GM12873 (cell line): ENCODE results near the gene BRD1.

Source experiments
- TF ChIP-seq, protein P1 (sequence below): IDR thresholded peaks from 2 replicates; pipeline ENCODE4 v1.5.1; 2012; ENCODE audit warnings: low read depth, mild to moderate bottlenecking, moderate library complexity, low read length, control low read depth; ENCODE audit not compliant: insufficient read depth; ENCODE audit errors: missing control alignments

BRD1 gene

DNA sequence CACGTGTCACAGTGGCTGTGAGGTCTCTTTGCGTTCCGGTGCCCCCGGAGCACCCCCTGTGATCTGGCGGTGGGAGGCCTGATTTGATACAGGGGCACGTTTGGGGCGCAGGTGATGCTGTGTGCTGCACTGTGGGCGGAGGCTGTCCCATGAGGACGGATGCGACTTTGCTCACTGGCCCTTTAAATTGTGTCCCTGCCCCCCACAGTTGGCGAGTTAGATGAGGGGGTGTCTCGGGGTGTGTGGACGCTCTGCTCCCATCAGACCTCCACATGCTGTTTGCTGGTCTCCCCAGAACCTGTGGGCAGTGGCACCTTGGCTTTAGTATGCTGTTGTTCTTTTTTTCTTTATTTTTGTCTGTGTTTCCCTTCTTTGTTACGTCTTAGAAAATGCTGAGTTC is 31.2 kb upstream of the BRD1 start:
- TF ChIP-seq, protein P1, sequence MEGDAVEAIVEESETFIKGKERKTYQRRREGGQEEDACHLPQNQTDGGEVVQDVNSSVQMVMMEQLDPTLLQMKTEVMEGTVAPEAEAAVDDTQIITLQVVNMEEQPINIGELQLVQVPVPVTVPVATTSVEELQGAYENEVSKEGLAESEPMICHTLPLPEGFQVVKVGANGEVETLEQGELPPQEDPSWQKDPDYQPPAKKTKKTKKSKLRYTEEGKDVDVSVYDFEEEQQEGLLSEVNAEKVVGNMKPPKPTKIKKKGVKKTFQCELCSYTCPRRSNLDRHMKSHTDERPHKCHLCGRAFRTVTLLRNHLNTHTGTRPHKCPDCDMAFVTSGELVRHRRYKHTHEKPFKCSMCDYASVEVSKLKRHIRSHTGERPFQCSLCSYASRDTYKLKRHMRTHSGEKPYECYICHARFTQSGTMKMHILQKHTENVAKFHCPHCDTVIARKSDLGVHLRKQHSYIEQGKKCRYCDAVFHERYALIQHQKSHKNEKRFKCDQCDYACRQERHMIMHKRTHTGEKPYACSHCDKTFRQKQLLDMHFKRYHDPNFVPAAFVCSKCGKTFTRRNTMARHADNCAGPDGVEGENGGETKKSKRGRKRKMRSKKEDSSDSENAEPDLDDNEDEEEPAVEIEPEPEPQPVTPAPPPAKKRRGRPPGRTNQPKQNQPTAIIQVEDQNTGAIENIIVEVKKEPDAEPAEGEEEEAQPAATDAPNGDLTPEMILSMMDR: no peak

- TF ChIP-seq, protein P1: no peak
Measured at GRCh38 chr22:49856766-49857618, 29.3 kb upstream of the BRD1 start.

DNA sequence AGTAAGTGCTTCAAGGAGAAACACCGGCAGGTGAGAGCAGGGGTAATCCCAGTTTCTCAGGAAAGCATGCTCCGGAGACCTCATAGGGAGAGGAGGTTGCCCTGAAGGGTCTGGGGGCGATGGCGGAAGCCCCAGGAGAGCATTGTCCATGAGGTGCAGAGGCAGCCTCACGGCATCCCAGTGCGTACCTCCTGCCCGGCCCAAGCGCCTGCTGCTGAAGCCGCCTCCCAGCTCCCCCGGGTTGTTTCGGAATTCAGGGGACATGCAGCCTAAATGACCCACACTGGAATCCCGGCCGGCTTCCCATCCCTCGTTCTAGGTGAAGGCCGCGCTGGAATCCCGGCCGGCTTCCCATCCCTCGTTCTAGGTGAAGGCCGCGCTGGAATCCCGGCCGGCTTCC is 28.7 kb upstream of the BRD1 start:
- TF ChIP-seq, protein P1: no peak

GRCh38 chr22:49855251-49855911 is 27.7 kb upstream of the BRD1 start:
- TF ChIP-seq, protein P1: no peak

DNA sequence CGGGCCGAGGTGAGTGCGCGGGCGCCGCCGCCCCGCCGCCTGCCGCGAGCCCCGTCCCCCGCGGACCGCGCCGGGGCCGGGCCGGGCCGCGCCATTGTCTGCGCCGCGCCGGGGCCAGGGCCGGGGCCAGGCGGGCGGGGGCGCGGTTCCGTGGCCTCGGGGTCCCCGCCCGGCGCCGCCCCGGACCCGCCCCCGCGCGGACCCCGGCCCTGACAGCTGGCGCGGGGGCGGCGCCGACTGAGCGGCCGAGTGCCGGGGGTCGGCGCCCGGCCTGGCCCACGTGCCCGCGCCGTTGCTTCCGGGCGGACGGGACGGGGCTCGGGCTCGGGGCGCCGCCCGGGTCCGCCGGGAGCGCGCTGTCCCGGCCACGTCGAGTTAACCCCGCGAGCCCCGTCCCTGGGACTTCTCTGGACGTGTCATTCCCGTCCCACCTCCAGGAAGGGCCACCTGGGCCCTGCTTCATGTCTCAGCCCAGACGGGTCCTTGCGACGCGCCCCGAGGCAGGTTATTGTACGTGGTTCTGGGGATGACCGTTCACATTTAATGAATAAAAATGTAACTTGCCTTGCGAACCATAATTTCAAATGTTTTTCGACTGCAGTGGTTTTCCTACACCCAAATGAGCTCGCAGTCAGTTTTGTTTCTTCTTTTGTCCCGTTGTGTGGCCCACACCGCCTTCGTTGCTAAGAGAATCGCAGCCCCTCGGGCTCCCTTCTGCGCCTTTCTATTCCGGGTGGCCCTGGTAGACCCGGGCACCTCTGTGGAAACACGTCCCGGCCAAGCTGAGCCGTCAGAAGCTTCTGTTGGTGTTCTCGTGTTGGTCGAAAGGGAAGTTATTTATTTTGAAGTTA is 26.5 kb upstream of the BRD1 start:
- TF ChIP-seq, protein P1: no peak

DNA sequence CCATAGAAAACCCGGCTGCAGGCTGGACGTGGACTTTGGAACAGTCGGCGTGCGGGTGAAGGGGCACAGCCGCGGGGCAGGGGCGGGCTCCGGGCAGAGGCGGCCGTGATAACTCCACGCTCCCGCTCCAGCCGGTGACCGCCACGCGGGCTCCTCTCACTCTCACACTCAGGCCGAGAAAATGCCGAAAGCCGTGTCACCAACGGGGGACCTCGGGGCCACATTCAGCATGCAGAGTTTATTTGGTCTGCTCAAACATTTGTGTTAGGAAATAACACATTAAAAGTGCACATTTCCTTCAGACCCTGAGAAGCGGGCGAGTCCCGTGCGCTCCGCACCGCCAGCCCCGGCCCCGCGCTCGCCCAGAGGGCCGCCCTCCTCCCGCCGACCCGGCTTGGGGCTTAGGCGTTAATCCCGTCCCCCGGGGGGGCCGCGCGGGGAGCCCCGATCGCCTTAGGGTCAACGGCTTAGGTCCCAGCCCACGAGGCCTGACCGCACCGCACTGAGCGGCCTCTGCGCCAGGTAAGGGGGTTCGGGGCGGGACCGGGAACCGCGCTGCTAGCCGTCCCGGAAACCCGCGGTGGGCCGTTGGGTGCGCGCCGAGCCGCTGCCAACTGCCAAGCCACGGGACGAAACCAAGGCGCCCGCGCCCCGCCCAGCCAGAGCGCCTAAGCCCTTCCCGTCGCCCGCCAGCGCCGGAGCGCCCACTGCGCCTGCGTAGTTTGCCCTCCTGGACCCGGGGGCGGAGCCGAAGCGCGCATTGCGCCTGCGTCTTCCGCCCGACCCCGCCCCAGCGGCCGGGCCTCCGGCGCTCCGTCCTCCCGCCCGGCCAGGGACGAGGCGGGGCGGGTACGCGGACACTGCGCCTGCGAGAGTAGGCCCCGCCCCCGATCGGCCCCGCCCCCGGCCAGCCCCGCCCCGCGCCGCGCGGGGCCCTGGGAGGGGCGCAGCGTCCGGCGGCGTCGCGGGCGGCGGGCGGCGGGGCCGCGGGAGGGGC is 25.5 kb upstream of the BRD1 start, which contains the start of gene ZBED4:
Gene ZBED4, plus strand, starts transcription at position 947 of the 997 bp plus-strand sequence. CDS start 29,819 bp downstream, outside the sequence.
- TF ChIP-seq, protein P1: no peak
